CD14-positive monocyte (primary cell): Measurements from ENCODE around the gene ATG7. TPM values are rescaled to one million over a fixed set of nuclear protein-coding genes. Genes with fewer than 3 reads are reported as not detected.
A peak's percentile ranks its signal among the peaks of the same experiment; 100 is the strongest.
"Not testable (repeated sequence)": the region's sequence is repeated elsewhere in the genome, so short reads cannot be mapped to it uniquely, and the experiment has no call there.

ENCODE experiments used
- DNase-seq, 3 donors: peaks; one replicate each; pipeline ENCODE4 v3.0.0-alpha.2; 2011 to 2022
- H2AFZ ChIP-seq: 2 replicates; pipeline ENCODE4 v1.6.0; 2012; ENCODE audit warnings: mild to moderate bottlenecking, low read depth, low read length, inconsistent platforms; ENCODE audit not compliant: insufficient read depth, poor library complexity, severe bottlenecking
- H3K27ac ChIP-seq, 2 donors: 1 replicate in 1 of 2; 2 replicates in 1 of 2; pipeline ENCODE4 v1.5.1; 2012 to 2013; ENCODE audit warnings: low read length in 2 of 2, control low read depth in 1 of 2, inconsistent platforms in 1 of 2, low read depth in 1 of 2, mild to moderate bottlenecking in 1 of 2
- H3K27me3 ChIP-seq, 2 donors: one replicate each; pipeline versions ENCODE4 v1.6.0 to v1.6.1; 2011 to 2013; ENCODE audit warnings: low read length in 2 of 2; ENCODE audit not compliant: control insufficient read depth in 2 of 2, insufficient read depth in 2 of 2
- H3K36me3 ChIP-seq, 2 donors: replicated peaks in 1 of 2; 1 replicate in 1 of 2; 2 replicates in 1 of 2; pipeline versions ENCODE4 v1.5.1 to v1.6.1; 2012 to 2013; ENCODE audit warnings: low read length in 2 of 2, control low read depth in 1 of 2, inconsistent platforms in 1 of 2, mild to moderate bottlenecking in 1 of 2; ENCODE audit not compliant: insufficient read depth in 2 of 2, control insufficient read depth in 1 of 2
- H3K4me1 ChIP-seq, 2 donors: 1 replicate in 1 of 2; 2 replicates in 1 of 2; pipeline versions ENCODE4 v1.5.1 to v1.6.1; 2012 to 2013; ENCODE audit warnings: low read length in 2 of 2, control low read depth in 1 of 2, inconsistent platforms in 1 of 2, mild to moderate bottlenecking in 1 of 2, moderate library complexity in 1 of 2; ENCODE audit not compliant: insufficient read depth in 2 of 2, control insufficient read depth in 1 of 2
- H3K4me2 ChIP-seq: replicated peaks from 2 replicates; pipeline ENCODE3; 2012; ENCODE audit warnings: low read length, moderate library complexity, mild to moderate bottlenecking; ENCODE audit not compliant: poor library complexity, severe bottlenecking; ENCODE audit errors: extremely low read depth
- H3K4me3 ChIP-seq, 3 experiments: fragments of 200-600 bp in 1 of 3; sonication (generic) in 1 of 3; replicated peaks in 1 of 3; 1 replicate in 2 of 3; 2 replicates in 1 of 3; pipeline ENCODE4 v1.5.1; 2011 to 2013; ENCODE audit warnings: low read length in 3 of 3, mild to moderate bottlenecking in 3 of 3, control low read depth in 2 of 3, low read depth in 2 of 3, inconsistent platforms in 1 of 3, moderate library complexity in 1 of 3
- H3K79me2 ChIP-seq: 2 replicates; pipeline ENCODE4 v1.6.0; 2012; ENCODE audit warnings: mild to moderate bottlenecking, control low read depth, inconsistent platforms, low read length, moderate library complexity; ENCODE audit not compliant: insufficient read depth
- H3K9ac ChIP-seq: 2 replicates; pipeline ENCODE4 v1.6.0; 2017; ENCODE audit warnings: low read length, mild to moderate bottlenecking; ENCODE audit not compliant: insufficient read depth, poor library complexity, severe bottlenecking
- H3K9me3 ChIP-seq, 2 donors: replicated peaks in 1 of 2; 1 replicate in 1 of 2; 2 replicates in 1 of 2; pipeline versions ENCODE4 v1.5.1 to v1.6.1; 2012 to 2013; ENCODE audit warnings: low read length in 2 of 2, control low read depth in 1 of 2; ENCODE audit not compliant: control insufficient read depth in 1 of 2, insufficient read depth in 1 of 2
- H4K20me1 ChIP-seq: 2 replicates; pipeline ENCODE4 v1.6.0; 2012; ENCODE audit warnings: mild to moderate bottlenecking, low read length, control low read depth, moderate library complexity; ENCODE audit not compliant: insufficient read depth
- H3K27ac Mint-ChIP-seq, 7 donors: one replicate each; pipeline ENCODE4 v1.8.0; 2020; ENCODE audit warnings: mild to moderate bottlenecking in 7 of 7, mixed read lengths in 7 of 7, moderate library complexity in 6 of 7, inconsistent platforms in 2 of 7
- H3K27me3 Mint-ChIP-seq, 3 donors: one replicate each; pipeline ENCODE4 v1.8.0; 2021 to 2022; ENCODE audit warnings: low read depth in 3 of 3, mild to moderate bottlenecking in 3 of 3, mixed read lengths in 3 of 3, moderate library complexity in 3 of 3, inconsistent platforms in 1 of 3
- H3K36me3 Mint-ChIP-seq, 2 donors: one replicate each; pipeline ENCODE4 v1.8.0; 2020; ENCODE audit warnings: mixed read lengths in 2 of 2, inconsistent platforms in 1 of 2, mild to moderate bottlenecking in 1 of 2
- H3K4me1 Mint-ChIP-seq: one replicate; pipeline ENCODE4 v1.8.0; 2020; ENCODE audit warnings: mild to moderate bottlenecking, mixed read lengths
- H3K4me3 Mint-ChIP-seq, 2 donors: one replicate each; pipeline ENCODE4 v1.8.0; 2020; ENCODE audit warnings: mild to moderate bottlenecking in 2 of 2, mixed read lengths in 2 of 2, moderate library complexity in 1 of 2
- H3K9me3 Mint-ChIP-seq, 7 donors: one replicate each; pipeline ENCODE4 v1.8.0; 2020 to 2022; ENCODE audit warnings: mixed read lengths in 7 of 7, mild to moderate bottlenecking in 6 of 7, moderate library complexity in 6 of 7, inconsistent platforms in 2 of 7
- WGBS: methylation state at CpG from one replicate; pipeline ENCODE4 v1.1.5; 2013; ENCODE audit warnings: missing lambda C conversion rate; ENCODE audit not compliant: insufficient coverage; 5-methylcytosine and 5-hydroxymethylcytosine counted together
- intact Hi-C, 2 donors: fragments of 100-400 bp; cut with micrococcal nuclease; formaldehyde crosslinking; loops; one replicate each; pipeline versions ENCODE4 v1.15.0 to v1.15.1; 2023
- polyA plus RNA-seq, 3 donors: library from polyadenylated mRNA; depleted of rRNA in 1 of 3; unstranded in 2 of 3; stranded (reverse) in 1 of 3; fragments of 300-500 nt in 2 of 3; fragments of >200 nt in 1 of 3; fragmentation: Illumina TruSeq in 2 of 3; gene quantifications; 1 replicate in 2 of 3; 2 replicates in 1 of 3; pipeline ENCODE4 v1.2.3, GENCODE V29; 2012 to 2021
- TF ChIP-seq, protein P1 (sequence below): fragments of 200-600 bp; IDR thresholded peaks from one replicate; pipeline ENCODE4 v1.8.0; 2022; ENCODE audit warnings: antibody characterized with exemption, mild to moderate bottlenecking

ATG7 gene
- polyA plus RNA-seq, 3 donors: 57.4 to 101 (median 89.7) TPM

GRCh38 chr3:11592445-11593298 is 320.5 kb downstream of the ATG7 start:
- no peak for DNase-seq
- Histone ChIP-seq H4K20me1 (peaks cover 70% of the 10 kb centered on the region), H3K9ac (no peak overlapping the region), H3K4me1 (no peaks in the 10 kb centered on the region), H3K36me3 (peaks cover 6 to 50% of the 10 kb centered on the region in 2 donors), H3K4me3 (no peak overlapping the region), H3K27ac (no peak overlapping the region), H2AFZ (no peak overlapping the region), H3K79me2 (peaks cover 65% of the 10 kb centered on the region), H3K4me2 (no peak overlapping the region), H3K27me3 (no peaks in the 10 kb centered on the region), H3K9me3 (no peaks in the 10 kb centered on the region)
- intact Hi-C loops: no loop called here
- H3K27ac Mint-ChIP-seq: peak overlapping the region in 1 of 7 donors; percentile 44
- WGBS: 95% methylated on average over 7 of the region's 14 CpGs
- H3K4me3 Mint-ChIP-seq: no peak overlapping the region
- TF ChIP-seq, protein P1, sequence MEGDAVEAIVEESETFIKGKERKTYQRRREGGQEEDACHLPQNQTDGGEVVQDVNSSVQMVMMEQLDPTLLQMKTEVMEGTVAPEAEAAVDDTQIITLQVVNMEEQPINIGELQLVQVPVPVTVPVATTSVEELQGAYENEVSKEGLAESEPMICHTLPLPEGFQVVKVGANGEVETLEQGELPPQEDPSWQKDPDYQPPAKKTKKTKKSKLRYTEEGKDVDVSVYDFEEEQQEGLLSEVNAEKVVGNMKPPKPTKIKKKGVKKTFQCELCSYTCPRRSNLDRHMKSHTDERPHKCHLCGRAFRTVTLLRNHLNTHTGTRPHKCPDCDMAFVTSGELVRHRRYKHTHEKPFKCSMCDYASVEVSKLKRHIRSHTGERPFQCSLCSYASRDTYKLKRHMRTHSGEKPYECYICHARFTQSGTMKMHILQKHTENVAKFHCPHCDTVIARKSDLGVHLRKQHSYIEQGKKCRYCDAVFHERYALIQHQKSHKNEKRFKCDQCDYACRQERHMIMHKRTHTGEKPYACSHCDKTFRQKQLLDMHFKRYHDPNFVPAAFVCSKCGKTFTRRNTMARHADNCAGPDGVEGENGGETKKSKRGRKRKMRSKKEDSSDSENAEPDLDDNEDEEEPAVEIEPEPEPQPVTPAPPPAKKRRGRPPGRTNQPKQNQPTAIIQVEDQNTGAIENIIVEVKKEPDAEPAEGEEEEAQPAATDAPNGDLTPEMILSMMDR: no peak
- H3K36me3 Mint-ChIP-seq: peaks cover 36 to 40% of the 10 kb centered on the region in 2 donors
- peaks cover 0 to 5% (median 2%) of the 10 kb centered on the region in 7 donors for H3K9me3 Mint-ChIP-seq
- peaks cover 18% of the 10 kb centered on the region for H3K4me1 Mint-ChIP-seq
- H3K27me3 Mint-ChIP-seq: no peaks in the 10 kb centered on the region

DNA sequence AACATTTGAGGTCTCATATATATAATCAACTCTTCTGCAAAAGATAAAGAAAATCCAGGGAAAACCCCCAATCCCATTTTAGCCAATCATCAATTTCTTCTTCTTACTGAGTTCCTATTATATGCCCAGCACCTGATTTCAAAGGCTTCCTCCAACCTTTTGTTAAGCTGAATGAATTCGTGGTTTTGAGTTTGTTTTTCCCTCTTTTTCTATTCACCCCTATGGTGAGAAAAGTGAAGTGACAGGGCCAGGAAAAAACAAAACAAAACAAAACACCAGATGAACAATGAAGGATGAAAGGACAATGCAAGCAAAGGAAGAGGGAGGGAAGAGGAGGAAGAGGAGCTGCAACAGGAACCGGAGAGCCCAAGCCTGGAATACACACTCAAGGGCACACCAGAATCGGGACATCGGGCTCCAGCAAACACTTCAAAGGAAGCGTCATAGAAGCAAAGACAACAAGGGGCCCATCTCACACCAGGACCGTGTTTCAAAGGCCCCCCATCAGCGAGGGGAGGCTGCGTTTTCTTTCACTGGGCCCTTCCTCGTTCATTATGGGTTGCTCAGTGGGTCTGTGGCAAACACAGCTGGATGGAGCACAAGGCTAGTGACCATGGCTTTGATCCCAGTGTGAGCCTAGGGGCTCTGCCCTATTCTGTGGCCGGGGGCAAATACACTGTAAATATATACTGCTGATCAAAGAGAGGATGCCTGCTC is 321.3 kb downstream of the ATG7 start:
- no peaks in the 10 kb centered on the region for H3K27me3 ChIP-seq
- H3K4me3 ChIP-seq: no peak overlapping the region
- 94% methylated on average over 8 of the region's 10 CpGs for WGBS
- H3K4me1 ChIP-seq: no peaks in the 10 kb centered on the region
- H3K4me1 Mint-ChIP-seq: peaks cover 18% of the 10 kb centered on the region
- no peak overlapping the region for H3K9ac ChIP-seq
- no peak overlapping the region for H3K27ac Mint-ChIP-seq
- no peak for DNase-seq
- H3K9me3 ChIP-seq: peaks cover 0 to 2% of the 10 kb centered on the region in 2 donors
- intact Hi-C loops: no loop called here
- no peak overlapping the region for H3K4me3 Mint-ChIP-seq
- peaks cover 62% of the 10 kb centered on the region for H4K20me1 ChIP-seq
- H2AFZ ChIP-seq: no peak overlapping the region
- peaks cover 2 to 45% of the 10 kb centered on the region in 2 donors for H3K36me3 ChIP-seq
- H3K79me2 ChIP-seq: peaks cover 59% of the 10 kb centered on the region
- TF ChIP-seq, protein P1: no peak
- no peak overlapping the region for H3K27ac ChIP-seq
- peaks cover 2 to 11% (median 7%) of the 10 kb centered on the region in 7 donors for H3K9me3 Mint-ChIP-seq
- no peak overlapping the region for H3K4me2 ChIP-seq
- peaks cover 0 to 1% (median 0%) of the 10 kb centered on the region in 3 donors for H3K27me3 Mint-ChIP-seq
- peaks cover 35 to 43% of the 10 kb centered on the region in 2 donors for H3K36me3 Mint-ChIP-seq

GRCh38 chr3:11595024-11595423 is 322.8 kb downstream of the ATG7 start:
- whole genome bisulfite sequencing: no CpG with 5 or more reads among the region's 5 CpGs
- H3K27me3 ChIP-seq, H3K4me1 ChIP-seq, DNase-seq, H3K27ac ChIP-seq, H2AFZ ChIP-seq, H3K4me2 ChIP-seq, H3K4me3 ChIP-seq, H3K4me3 Mint-ChIP-seq, H3K9ac ChIP-seq, H3K9me3 ChIP-seq, H3K27me3 Mint-ChIP-seq, intact Hi-C loops: not testable (repeated sequence)
- Mint-ChIP-seq H3K36me3 (peaks cover 34 to 51% of the 10 kb centered on the region in 2 donors), H3K27ac (peak overlapping the region in 1 of 7 donors; percentile 0), H3K4me1 (peaks cover 12% of the 10 kb centered on the region), H3K9me3 (peaks cover 2 to 13% (median 8%) of the 10 kb centered on the region in 7 donors)
- H4K20me1 ChIP-seq: peaks cover 49% of the 10 kb centered on the region
- peaks cover 47% of the 10 kb centered on the region for H3K79me2 ChIP-seq
- peaks cover 7 to 47% of the 10 kb centered on the region in 2 donors for H3K36me3 ChIP-seq
